SK-N-SH (cell line): ENCODE measurements around the gene GRK2.

Source experiments
- EZH2phosphoT487 ChIP-seq: fragments of 200-600 bp; sonication (generic); IDR thresholded peaks from 2 replicates; pipeline ENCODE4 v1.6.1; 2017; ENCODE audit warnings: low read depth, mixed run types, mild to moderate bottlenecking, antibody characterized with exemption, moderate library complexity, borderline replicate concordance
- FOSL2 ChIP-seq: IDR thresholded peaks from 2 replicates; pipeline ENCODE4 v1.4.0; 2012; ENCODE audit warnings: low read depth, mild to moderate bottlenecking, moderate library complexity, borderline replicate concordance
- FOXM1 ChIP-seq: IDR thresholded peaks from 2 replicates; pipeline ENCODE4 v1.4.0; 2012; ENCODE audit warnings: low read depth, mild to moderate bottlenecking
- JUND ChIP-seq: IDR thresholded peaks from 2 replicates; pipeline ENCODE4 v1.4.0; 2012
- POLR2AphosphoS5 ChIP-seq: IDR thresholded peaks from 2 replicates; pipeline ENCODE4 v1.6.1; 2012; ENCODE audit warnings: low read depth, low read length
- RCOR1 ChIP-seq: fragments of 150-350 bp; IDR thresholded peaks from 2 replicates; pipeline ENCODE4 v1.6.1; 2017; ENCODE audit warnings: antibody characterized with exemption, low read length
- RXRA ChIP-seq: IDR thresholded peaks from 2 replicates; pipeline ENCODE4 v1.4.0; 2012; ENCODE audit warnings: low read depth, mild to moderate bottlenecking, borderline replicate concordance
- SIN3A ChIP-seq: IDR thresholded peaks from 2 replicates; pipeline ENCODE4 v1.6.1; 2012; ENCODE audit warnings: low read depth, mild to moderate bottlenecking, low read length, moderate library complexity, borderline replicate concordance
- TAF1 ChIP-seq: IDR thresholded peaks from 2 replicates; pipeline ENCODE4 v1.6.1; 2012; ENCODE audit warnings: low read depth, mild to moderate bottlenecking, low read length, moderate library complexity, borderline replicate concordance
- YY1 ChIP-seq: IDR thresholded peaks from 2 replicates; pipeline ENCODE4 v1.4.0; 2012; ENCODE audit warnings: low read depth, mild to moderate bottlenecking
- TF ChIP-seq, protein P1 (sequence below): IDR thresholded peaks from 2 replicates; pipeline ENCODE4 v1.4.0; 2012; ENCODE audit warnings: low read depth
- TF ChIP-seq, protein P2 (sequence below): IDR thresholded peaks from 2 replicates; pipeline ENCODE4 v1.4.0; 2012; ENCODE audit warnings: low read depth, borderline replicate concordance
- TF ChIP-seq, protein P3 (sequence below): fragments of 200-600 bp; sonication (generic); IDR thresholded peaks from 2 replicates; pipeline ENCODE4 v1.6.1; 2017; ENCODE audit warnings: antibody characterized with exemption, mild to moderate bottlenecking, moderate library complexity
- TF ChIP-seq, protein P4 (sequence below): IDR thresholded peaks from 2 replicates; pipeline ENCODE4 v1.6.1; 2012; ENCODE audit warnings: mild to moderate bottlenecking, low read depth, low read length, moderate library complexity

DNA sequence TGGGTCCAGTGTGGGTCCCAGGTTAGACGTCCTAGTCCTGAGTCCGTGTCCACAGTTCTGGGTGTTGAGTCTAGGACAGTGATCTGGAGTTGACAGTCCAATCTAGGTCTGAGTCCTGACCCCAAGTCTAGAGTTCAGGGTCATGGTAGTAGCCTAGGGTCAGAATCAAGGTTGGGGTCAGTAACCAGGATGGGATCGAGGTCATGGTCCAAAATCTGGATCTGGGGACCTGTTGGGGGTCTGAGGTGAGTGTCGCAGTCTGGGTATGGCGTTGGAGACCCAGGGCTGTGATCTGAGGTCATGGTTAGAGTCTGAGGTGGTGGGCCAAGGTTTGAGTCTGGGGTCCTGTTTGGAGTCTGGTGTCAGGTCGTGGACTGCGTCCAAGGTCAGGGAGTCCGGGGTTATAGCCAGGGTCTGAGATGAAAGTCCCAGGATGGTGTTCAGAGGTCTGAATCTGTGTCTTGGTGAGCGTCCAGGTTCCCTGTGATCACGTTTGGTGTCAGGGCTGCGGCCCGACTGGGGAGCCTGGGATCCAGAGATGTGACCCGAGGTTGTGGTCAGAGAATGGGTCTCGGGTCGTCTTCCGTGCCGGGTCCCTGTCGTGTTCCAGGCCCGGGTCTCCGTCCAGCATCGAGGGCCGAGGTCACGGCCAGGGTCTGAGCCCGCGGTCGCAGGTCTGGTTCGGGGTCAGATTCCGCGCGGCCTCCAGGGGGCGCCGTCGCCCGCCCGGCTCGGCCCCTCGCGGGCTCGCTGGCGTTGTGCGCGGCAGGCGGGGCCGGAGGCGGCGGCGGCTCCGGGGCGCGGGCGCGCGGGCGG lies 432 bp upstream of the GRK2 start:
- TF ChIP-seq, protein P1, sequence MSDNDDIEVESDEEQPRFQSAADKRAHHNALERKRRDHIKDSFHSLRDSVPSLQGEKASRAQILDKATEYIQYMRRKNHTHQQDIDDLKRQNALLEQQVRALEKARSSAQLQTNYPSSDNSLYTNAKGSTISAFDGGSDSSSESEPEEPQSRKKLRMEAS: no peak
- TF ChIP-seq TAF1: no peak
- TF ChIP-seq, protein P2, sequence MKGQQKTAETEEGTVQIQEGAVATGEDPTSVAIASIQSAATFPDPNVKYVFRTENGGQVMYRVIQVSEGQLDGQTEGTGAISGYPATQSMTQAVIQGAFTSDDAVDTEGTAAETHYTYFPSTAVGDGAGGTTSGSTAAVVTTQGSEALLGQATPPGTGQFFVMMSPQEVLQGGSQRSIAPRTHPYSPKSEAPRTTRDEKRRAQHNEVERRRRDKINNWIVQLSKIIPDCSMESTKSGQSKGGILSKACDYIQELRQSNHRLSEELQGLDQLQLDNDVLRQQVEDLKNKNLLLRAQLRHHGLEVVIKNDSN: no peak
- no peak for TF ChIP-seq JUND
- TF ChIP-seq, protein P3, sequence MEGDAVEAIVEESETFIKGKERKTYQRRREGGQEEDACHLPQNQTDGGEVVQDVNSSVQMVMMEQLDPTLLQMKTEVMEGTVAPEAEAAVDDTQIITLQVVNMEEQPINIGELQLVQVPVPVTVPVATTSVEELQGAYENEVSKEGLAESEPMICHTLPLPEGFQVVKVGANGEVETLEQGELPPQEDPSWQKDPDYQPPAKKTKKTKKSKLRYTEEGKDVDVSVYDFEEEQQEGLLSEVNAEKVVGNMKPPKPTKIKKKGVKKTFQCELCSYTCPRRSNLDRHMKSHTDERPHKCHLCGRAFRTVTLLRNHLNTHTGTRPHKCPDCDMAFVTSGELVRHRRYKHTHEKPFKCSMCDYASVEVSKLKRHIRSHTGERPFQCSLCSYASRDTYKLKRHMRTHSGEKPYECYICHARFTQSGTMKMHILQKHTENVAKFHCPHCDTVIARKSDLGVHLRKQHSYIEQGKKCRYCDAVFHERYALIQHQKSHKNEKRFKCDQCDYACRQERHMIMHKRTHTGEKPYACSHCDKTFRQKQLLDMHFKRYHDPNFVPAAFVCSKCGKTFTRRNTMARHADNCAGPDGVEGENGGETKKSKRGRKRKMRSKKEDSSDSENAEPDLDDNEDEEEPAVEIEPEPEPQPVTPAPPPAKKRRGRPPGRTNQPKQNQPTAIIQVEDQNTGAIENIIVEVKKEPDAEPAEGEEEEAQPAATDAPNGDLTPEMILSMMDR: peak; percentile 67
- no peak for TF ChIP-seq SIN3A
- no peak for TF ChIP-seq YY1
- TF ChIP-seq EZH2phosphoT487: no peak
- TF ChIP-seq POLR2AphosphoS5: no peak
- TF ChIP-seq RCOR1: 0 out of 2 replicates have a peak, but pooled peaks have one; percentile 17
- TF ChIP-seq, protein P4, sequence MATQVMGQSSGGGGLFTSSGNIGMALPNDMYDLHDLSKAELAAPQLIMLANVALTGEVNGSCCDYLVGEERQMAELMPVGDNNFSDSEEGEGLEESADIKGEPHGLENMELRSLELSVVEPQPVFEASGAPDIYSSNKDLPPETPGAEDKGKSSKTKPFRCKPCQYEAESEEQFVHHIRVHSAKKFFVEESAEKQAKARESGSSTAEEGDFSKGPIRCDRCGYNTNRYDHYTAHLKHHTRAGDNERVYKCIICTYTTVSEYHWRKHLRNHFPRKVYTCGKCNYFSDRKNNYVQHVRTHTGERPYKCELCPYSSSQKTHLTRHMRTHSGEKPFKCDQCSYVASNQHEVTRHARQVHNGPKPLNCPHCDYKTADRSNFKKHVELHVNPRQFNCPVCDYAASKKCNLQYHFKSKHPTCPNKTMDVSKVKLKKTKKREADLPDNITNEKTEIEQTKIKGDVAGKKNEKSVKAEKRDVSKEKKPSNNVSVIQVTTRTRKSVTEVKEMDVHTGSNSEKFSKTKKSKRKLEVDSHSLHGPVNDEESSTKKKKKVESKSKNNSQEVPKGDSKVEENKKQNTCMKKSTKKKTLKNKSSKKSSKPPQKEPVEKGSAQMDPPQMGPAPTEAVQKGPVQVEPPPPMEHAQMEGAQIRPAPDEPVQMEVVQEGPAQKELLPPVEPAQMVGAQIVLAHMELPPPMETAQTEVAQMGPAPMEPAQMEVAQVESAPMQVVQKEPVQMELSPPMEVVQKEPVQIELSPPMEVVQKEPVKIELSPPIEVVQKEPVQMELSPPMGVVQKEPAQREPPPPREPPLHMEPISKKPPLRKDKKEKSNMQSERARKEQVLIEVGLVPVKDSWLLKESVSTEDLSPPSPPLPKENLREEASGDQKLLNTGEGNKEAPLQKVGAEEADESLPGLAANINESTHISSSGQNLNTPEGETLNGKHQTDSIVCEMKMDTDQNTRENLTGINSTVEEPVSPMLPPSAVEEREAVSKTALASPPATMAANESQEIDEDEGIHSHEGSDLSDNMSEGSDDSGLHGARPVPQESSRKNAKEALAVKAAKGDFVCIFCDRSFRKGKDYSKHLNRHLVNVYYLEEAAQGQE: no peak
- no peak for TF ChIP-seq FOSL2
- no peak for TF ChIP-seq RXRA
- TF ChIP-seq FOXM1: no peak
